A673 (cell line): ENCODE results near the gene SSBP2. TPM values are rescaled to one million over a fixed set of nuclear protein-coding genes. Genes with fewer than 3 reads are reported as not detected.
A peak's percentile ranks its signal among the peaks of the same experiment; 100 is the strongest.

ENCODE experiments used
- BruUV-seq: library from RNA; stranded (reverse); fragments of 400-500 nt; replicated peaks from 2 replicates; lab custom pipeline; 2021; lab: Mats Ljungman, UMichigan
- CTCF ChIA-PET: fragments of 300-600 bp; sonication (Branson Sonifier 250); formaldehyde crosslinking; loops from one replicate; lab custom pipeline; 2022; ENCODE audit warnings: antibody characterized with exemption; lab: Charles Lee
- POLR2A ChIA-PET: fragments of 300-600 bp; sonication (Branson Sonifier 250); formaldehyde crosslinking; loops from one replicate; lab custom pipeline; 2022; ENCODE audit warnings: antibody characterized with exemption; ENCODE audit not compliant: low non-redundant PET; lab: Charles Lee
- DNase-seq: peaks from one replicate; pipeline ENCODE4 v3.0.0-alpha.2; 2015; ENCODE audit warnings: low spot score
- H3K27ac ChIP-seq: fragments of 200-600 bp; sonication (generic); 2 replicates; pipeline ENCODE4 v1.5.1; 2016; ENCODE audit warnings: mixed run types, low read depth, mild to moderate bottlenecking, mixed read lengths, antibody characterized with exemption, low read length; ENCODE audit not compliant: poor library complexity, severe bottlenecking
- H3K27me3 ChIP-seq: fragments of 200-600 bp; sonication (generic); replicated peaks from 2 replicates; pipeline ENCODE4 v1.6.1; 2017; ENCODE audit warnings: mixed run types, low read depth, mild to moderate bottlenecking, mixed read lengths, antibody characterized with exemption, low read length; ENCODE audit not compliant: insufficient read depth, poor library complexity
- H3K36me3 ChIP-seq: fragments of 200-600 bp; sonication (generic); 2 replicates; pipeline ENCODE4 v1.6.1; 2016; ENCODE audit warnings: mixed run types, mild to moderate bottlenecking, mixed read lengths, antibody characterized with exemption, low read length; ENCODE audit not compliant: insufficient read depth, poor library complexity, severe bottlenecking
- H3K4me1 ChIP-seq: fragments of 200-600 bp; sonication (generic); 2 replicates; pipeline ENCODE4 v1.6.1; 2017; ENCODE audit warnings: mixed run types, mild to moderate bottlenecking, mixed read lengths, antibody characterized with exemption, low read length; ENCODE audit not compliant: insufficient read depth, poor library complexity, severe bottlenecking
- H3K4me3 ChIP-seq: fragments of 200-600 bp; sonication (generic); 2 replicates; pipeline ENCODE4 v1.5.1; 2016; ENCODE audit warnings: low read depth, mixed run types, mild to moderate bottlenecking, mixed read lengths, low read length; ENCODE audit not compliant: poor library complexity, severe bottlenecking
- H3K9me3 ChIP-seq: fragments of 200-600 bp; sonication (generic); 2 replicates; pipeline ENCODE4 v1.6.1; 2016; ENCODE audit warnings: mixed run types, low read depth, mild to moderate bottlenecking, mixed read lengths, antibody characterized with exemption, low read length; ENCODE audit not compliant: poor library complexity, severe bottlenecking
- CTCF ChIP-seq: fragments of 300-800, 200-600 bp; sonication (generic); conservative IDR thresholded peaks from 2 replicates; pipeline ENCODE4 v1.5.1; 2017; ENCODE audit warnings: low read depth, mild to moderate bottlenecking, antibody characterized with exemption, low read length, moderate library complexity, mixed read lengths
- EZH2 ChIP-seq: fragments of 200-600 bp; sonication (generic); IDR thresholded peaks from 2 replicates; pipeline ENCODE4 v1.6.1; 2017; ENCODE audit warnings: borderline replicate concordance, low read depth, mild to moderate bottlenecking, mixed read lengths, antibody characterized with exemption, low read length; ENCODE audit not compliant: poor library complexity, severe bottlenecking
- intact Hi-C: fragments of 100-400 bp; cut with micrococcal nuclease; formaldehyde crosslinking; loops from one replicate; pipeline ENCODE4 v1.10.0; 2022; ENCODE audit not compliant: unreplicated experiment
- total RNA-seq: library from RNA; stranded (reverse); gene quantifications from 2 replicates; pipeline ENCODE4 v1.2.3, GENCODE V29; 2021

SSBP2 gene
- total RNA-seq, 1 experiment from 2014 or later = 42.8 TPM

- Histone ChIP-seq H3K4me3 (no peak overlapping the region), H3K9me3 (no peaks in the 10 kb centered on the region), H3K27me3 (no peaks in the 10 kb centered on the region), H3K4me1 (peaks cover 46% of the 10 kb centered on the region), H3K36me3 (no peaks in the 10 kb centered on the region), H3K27ac (no peak overlapping the region)
- POLR2A ChIA-PET = no interaction called here
- CTCF ChIA-PET = no interaction called here
- no peak for TF ChIP-seq EZH2
- TF ChIP-seq CTCF = no peak
- BruUV-seq = no TSS peak
- DNase-seq = peak; percentile 92
- intact Hi-C loops = no loop called here
These were observed 171.5 kb downstream of the SSBP2 start for GRCh38 chr5:81579262-81579924.

DNA sequence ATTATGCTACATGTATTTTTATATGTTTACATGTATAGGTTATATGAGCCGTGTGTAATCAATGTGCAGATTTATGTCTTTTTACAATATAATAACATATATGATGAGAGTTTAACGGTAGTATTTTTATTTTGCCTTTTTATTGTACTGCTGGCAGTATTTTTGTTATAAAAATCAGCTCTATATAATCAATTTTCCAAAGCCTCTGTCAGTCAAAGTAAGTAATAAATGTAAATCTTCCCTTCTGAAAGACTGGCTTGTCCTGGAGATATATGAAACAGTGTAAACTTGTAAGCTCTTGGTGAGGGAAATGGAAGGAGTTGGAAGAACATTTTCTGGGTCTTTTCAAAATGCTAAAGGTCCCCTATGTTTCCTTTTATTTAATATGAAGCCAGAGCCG lies 173.8 kb downstream of the SSBP2 start:
- peaks cover 53% of the 10 kb centered on the region for H3K4me1 ChIP-seq
- H3K27ac ChIP-seq = no peak overlapping the region
- TF ChIP-seq CTCF (no peak), EZH2 (no peak)
- no TSS peak for BruUV-seq
- no peaks in the 10 kb centered on the region for H3K36me3 ChIP-seq
- H3K4me3 ChIP-seq = no peak overlapping the region
- ChIA-PET POLR2A (no interaction called here), CTCF (no interaction called here)
- DNase-seq = no peak
- H3K27me3 ChIP-seq = no peaks in the 10 kb centered on the region
- intact Hi-C loops = no loop called here
- no peaks in the 10 kb centered on the region for H3K9me3 ChIP-seq

- Histone ChIP-seq H3K4me1 (peaks cover 65% of the 10 kb centered on the region), H3K36me3 (no peaks in the 10 kb centered on the region), H3K27ac (no peak overlapping the region), H3K9me3 (no peaks in the 10 kb centered on the region), H3K4me3 (no peak overlapping the region), H3K27me3 (no peaks in the 10 kb centered on the region)
- ChIA-PET POLR2A (no interaction called here), CTCF (no interaction called here)
- no peak for DNase-seq
- TF ChIP-seq EZH2 (no peak), CTCF (no peak)
- no TSS peak for BruUV-seq
- intact Hi-C loops = no loop called here
These were observed 175.0 kb downstream of the SSBP2 start for GRCh38 chr5:81575924-81576323.
